ENCODE data around the gene PIP5K1B.

DNA sequence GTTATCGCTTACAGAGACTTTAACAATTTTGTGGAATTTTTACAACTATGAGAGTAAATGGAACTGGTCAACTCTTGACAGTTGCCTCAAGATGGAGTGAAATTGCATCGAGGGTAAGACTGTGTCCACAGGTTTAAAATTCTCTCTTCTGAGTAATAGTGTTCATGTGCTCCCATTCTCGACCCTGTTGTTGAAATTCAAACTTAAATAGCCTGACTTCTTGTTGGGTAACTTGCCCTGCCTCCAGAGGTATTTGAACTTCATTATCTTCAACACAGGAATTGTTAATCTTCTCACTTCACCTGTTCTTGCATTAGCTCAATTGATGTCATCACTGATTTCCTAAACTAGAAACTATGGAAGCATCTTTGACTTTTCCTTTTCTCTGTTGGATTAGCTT is 77.5 kb downstream of the PIP5K1B start:
- TF ChIP-seq, protein P1, sequence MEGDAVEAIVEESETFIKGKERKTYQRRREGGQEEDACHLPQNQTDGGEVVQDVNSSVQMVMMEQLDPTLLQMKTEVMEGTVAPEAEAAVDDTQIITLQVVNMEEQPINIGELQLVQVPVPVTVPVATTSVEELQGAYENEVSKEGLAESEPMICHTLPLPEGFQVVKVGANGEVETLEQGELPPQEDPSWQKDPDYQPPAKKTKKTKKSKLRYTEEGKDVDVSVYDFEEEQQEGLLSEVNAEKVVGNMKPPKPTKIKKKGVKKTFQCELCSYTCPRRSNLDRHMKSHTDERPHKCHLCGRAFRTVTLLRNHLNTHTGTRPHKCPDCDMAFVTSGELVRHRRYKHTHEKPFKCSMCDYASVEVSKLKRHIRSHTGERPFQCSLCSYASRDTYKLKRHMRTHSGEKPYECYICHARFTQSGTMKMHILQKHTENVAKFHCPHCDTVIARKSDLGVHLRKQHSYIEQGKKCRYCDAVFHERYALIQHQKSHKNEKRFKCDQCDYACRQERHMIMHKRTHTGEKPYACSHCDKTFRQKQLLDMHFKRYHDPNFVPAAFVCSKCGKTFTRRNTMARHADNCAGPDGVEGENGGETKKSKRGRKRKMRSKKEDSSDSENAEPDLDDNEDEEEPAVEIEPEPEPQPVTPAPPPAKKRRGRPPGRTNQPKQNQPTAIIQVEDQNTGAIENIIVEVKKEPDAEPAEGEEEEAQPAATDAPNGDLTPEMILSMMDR (conservative IDR thresholded peaks at IDR 0.05), result no peak
- TF ChIP-seq ZFX (IDR thresholded peaks at IDR 0.05), result no peak

Measured in C4-2B (cell line).